H1 (cell line): ENCODE results near the gene NDUFA9. TPM values are rescaled to one million over a fixed set of nuclear protein-coding genes. Genes with fewer than 3 reads are reported as not detected.

ENCODE experiments used
- polyA plus RNA-seq, 7 experiments: library from polyadenylated mRNA; depleted of rRNA in 3 of 7; stranded (reverse) in 5 of 7; unstranded in 2 of 7; fragments of >200 nt in 5 of 7; fragments of 200-250 nt in 2 of 7; gene quantifications; 1 replicate in 5 of 7; 2 replicates in 1 of 7; 4 replicates in 1 of 7; pipeline versions ENCODE4 v1.2.1 to v1.2.3, GENCODE V29; 2011 to 2013; ENCODE audit warnings: missing spikeins in 2 of 7, mixed read lengths in 2 of 7
- total RNA-seq: library from RNA; stranded (reverse); fragmentation: NEBNext Ultra II Directional; extraction: Animal tissue kit (Norgen Biotek cat#: 25700); gene quantifications from 2 replicates; pipeline ENCODE4 v1.2.1, GENCODE V29; 2021

NDUFA9 gene
- total and polyA plus RNA-seq, 2 of the 8 experiments (the other 6 are each of a cell fraction or from before 2014, with no cell fraction given): 50.2 to 67.0 TPM

Other genes with a start within 250 kb of the NDUFA9 start
- not detected in 2 replicates for gene FGF6, start 203.3 kb upstream of the NDUFA9 start, total RNA-seq
- not detected in 2 replicates for gene FGF6, start 203.3 kb upstream of the NDUFA9 start, polyA plus RNA-seq (2011; rRNA removed)
- gene RAD51AP1, start 110.2 kb upstream of the NDUFA9 start, total RNA-seq: 42.4 and 48.3 TPM in 2 replicates
- 9.9 and 29.7 TPM in 2 replicates for gene RAD51AP1, start 110.2 kb upstream of the NDUFA9 start, polyA plus RNA-seq (2011; rRNA removed)
- gene DYRK4, start 86.9 kb upstream of the NDUFA9 start, total RNA-seq: 9.7 and 10.5 TPM in 2 replicates
- 8.7 and 11.4 TPM in 2 replicates for gene DYRK4, start 86.9 kb upstream of the NDUFA9 start, polyA plus RNA-seq (2011; rRNA removed)
- gene AKAP3, start 63 bp upstream of the NDUFA9 start, total RNA-seq: 1.0 and 1.3 TPM in 2 replicates
- 0.54 and 0.63 TPM in 2 replicates for gene AKAP3, start 63 bp upstream of the NDUFA9 start, polyA plus RNA-seq (2011; rRNA removed)
- gene GALNT8, start 71.3 kb downstream of the NDUFA9 start, total RNA-seq: 5.4 and 8.3 TPM in 2 replicates
- gene GALNT8, start 71.3 kb downstream of the NDUFA9 start, polyA plus RNA-seq (2011; rRNA removed): 3.2 and 4.7 TPM in 2 replicates